SK-N-SH treated with all-trans-retinoic acid at 6 μM for 48 hours (cell line): Measurements from ENCODE around the gene FITM1.

Experiments used
- ATAC-seq: fragments of 200-7000 bp; cut with Tn5 transposase; 3 replicates; pipeline ENCODE4 v1.9.1; 2020; ENCODE audit warnings: mild to moderate bottlenecking, moderate library complexity
- ARNTL ChIP-seq: fragments of 450-650 bp; formaldehyde crosslinking; IDR thresholded peaks from 2 replicates; pipeline ENCODE4 v1.5.0; 2020; ENCODE audit warnings: low read depth, mild to moderate bottlenecking, moderate library complexity, borderline replicate concordance
- BACH2 ChIP-seq: fragments of 250-450 bp; sonication (Bioruptor Pico); IDR thresholded peaks from 2 replicates; pipeline ENCODE4 v1.9.0; 2021; ENCODE audit warnings: mild to moderate bottlenecking, borderline replicate concordance
- CSDC2 ChIP-seq: fragments of 250-450 bp; sonication (Bioruptor Pico); IDR thresholded peaks from 2 replicates; pipeline ENCODE4 v1.5.0; 2020; ENCODE audit warnings: mild to moderate bottlenecking, moderate library complexity
- ESRRG ChIP-seq: fragments of 250-450 bp; sonication (Bioruptor Pico); IDR thresholded peaks from 2 replicates; pipeline ENCODE4 v1.6.1; 2021; ENCODE audit warnings: mild to moderate bottlenecking
- GLIS3 ChIP-seq: fragments of 250-450 bp; sonication (Bioruptor Pico); IDR thresholded peaks from 2 replicates; pipeline ENCODE4 v1.5.0; 2020; ENCODE audit warnings: mild to moderate bottlenecking, moderate library complexity
- ISL1 ChIP-seq: fragments of 250-450 bp; sonication (Bioruptor Pico); IDR thresholded peaks from 2 replicates; pipeline ENCODE4 v2.1.2; 2022; ENCODE audit warnings: mild to moderate bottlenecking, moderate library complexity
- OSR1 ChIP-seq: fragments of 250-450 bp; sonication (Bioruptor Pico); IDR thresholded peaks from 2 replicates; pipeline ENCODE4 v1.8.0; 2022; ENCODE audit warnings: moderate library complexity, mild to moderate bottlenecking, inconsistent platforms
- PPARA ChIP-seq: fragments of 250-450 bp; sonication (Bioruptor Pico); IDR thresholded peaks from 2 replicates; pipeline ENCODE4 v1.5.0; 2020; ENCODE audit warnings: mild to moderate bottlenecking, borderline replicate concordance
- RARB ChIP-seq: fragments of 250-450 bp; sonication (Bioruptor Pico); IDR thresholded peaks from 2 replicates; pipeline ENCODE4 v1.8.0; 2021; ENCODE audit warnings: mild to moderate bottlenecking, moderate library complexity
- SNAI2 ChIP-seq: fragments of 250-450 bp; sonication (Bioruptor Pico); IDR thresholded peaks from 2 replicates; pipeline ENCODE4 v1.5.0; 2020; ENCODE audit warnings: mild to moderate bottlenecking, moderate library complexity
- TCF4 ChIP-seq: fragments of 250-450 bp; sonication (Bioruptor Pico); IDR thresholded peaks from 2 replicates; pipeline ENCODE4 v1.8.0; 2021; ENCODE audit warnings: mild to moderate bottlenecking, moderate library complexity, borderline replicate concordance
- TOX ChIP-seq: fragments of 250-450 bp; sonication (Bioruptor Pico); IDR thresholded peaks from 2 replicates; pipeline ENCODE4 v1.8.0; 2021; ENCODE audit warnings: mild to moderate bottlenecking, moderate library complexity, borderline replicate concordance
- ZFP3 ChIP-seq: fragments of 250-450 bp; sonication (Bioruptor Pico); IDR thresholded peaks from 2 replicates; pipeline ENCODE4 v1.5.0; 2020; ENCODE audit warnings: mild to moderate bottlenecking, moderate library complexity
- ZFP30 ChIP-seq: fragments of 450-650 bp; formaldehyde crosslinking; IDR thresholded peaks from 2 replicates; pipeline ENCODE4 v1.5.0; 2022; ENCODE audit warnings: mild to moderate bottlenecking, moderate library complexity
- ZNF565 ChIP-seq: fragments of 450-650 bp; formaldehyde crosslinking; conservative IDR thresholded peaks from 2 replicates; pipeline ENCODE4 v1.5.0; 2020; ENCODE audit warnings: low read depth, mild to moderate bottlenecking, moderate library complexity
- ZNF70 ChIP-seq: fragments of 450-650 bp; formaldehyde crosslinking; IDR thresholded peaks from 2 replicates; pipeline ENCODE4 v1.5.0; 2020; ENCODE audit warnings: mild to moderate bottlenecking, moderate library complexity
- ZNF8 ChIP-seq: fragments of 450-650 bp; formaldehyde crosslinking; IDR thresholded peaks from 2 replicates; pipeline ENCODE4 v1.5.0; 2020; ENCODE audit warnings: mild to moderate bottlenecking, moderate library complexity
- TF ChIP-seq, protein P1 (sequence below): fragments of 250-450 bp; sonication (Bioruptor Pico); IDR thresholded peaks from 2 replicates; pipeline ENCODE4 v1.5.1; 2021; ENCODE audit warnings: mild to moderate bottlenecking, moderate library complexity
- TF ChIP-seq, protein P2 (sequence below): fragments of 250-450 bp; sonication (Bioruptor Pico); IDR thresholded peaks from 2 replicates; pipeline ENCODE4 v1.5.0; 2020; ENCODE audit warnings: mild to moderate bottlenecking, moderate library complexity
- TF ChIP-seq, protein P3 (sequence below): fragments of 250-450 bp; sonication (Bioruptor Pico); IDR thresholded peaks from 2 replicates; pipeline ENCODE4 v1.8.0; 2021; ENCODE audit warnings: low read depth, mild to moderate bottlenecking, moderate library complexity, borderline replicate concordance
- TF ChIP-seq, protein P4 (sequence below): fragments of 250-450 bp; sonication (Bioruptor Pico); IDR thresholded peaks from 2 replicates; pipeline ENCODE4 v1.5.1; 2020; ENCODE audit warnings: low read depth, mild to moderate bottlenecking, moderate library complexity

FITM1 gene

DNA sequence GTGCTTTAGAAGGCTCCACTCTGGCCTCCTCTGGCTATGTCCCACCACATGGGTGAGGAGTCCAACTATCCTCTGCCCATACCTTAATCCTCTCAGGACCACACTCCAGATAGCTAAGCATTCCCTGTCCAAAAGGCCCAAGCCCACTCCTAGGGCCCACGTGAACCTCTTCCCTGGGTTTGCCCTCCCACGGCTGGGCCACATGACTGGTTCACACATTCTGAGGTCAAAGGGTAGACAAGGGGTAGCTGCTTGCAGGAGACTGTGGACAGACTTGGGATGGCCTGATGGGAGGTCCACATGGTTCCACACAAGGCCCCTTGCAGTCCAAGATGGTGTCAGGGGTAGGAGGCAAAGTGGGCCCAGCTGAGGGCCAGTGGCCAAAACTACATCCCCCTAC, 42.4 kb upstream of the FITM1 start:
- TF ChIP-seq SNAI2 (CRISPR knock-in tag) (no peak), CSDC2 (no peak), ZFP3 (CRISPR knock-in tag) (no peak), ZFP30 (CRISPR knock-in tag) (no peak), TOX (CRISPR knock-in tag) (no peak), GLIS3 (CRISPR knock-in tag) (no peak), OSR1 (CRISPR knock-in tag) (no peak), ISL1 (CRISPR knock-in tag) (no peak), BACH2 (CRISPR knock-in tag) (no peak), PPARA (no peak), RARB (CRISPR knock-in tag) (no peak)
- TF ChIP-seq, protein P1, sequence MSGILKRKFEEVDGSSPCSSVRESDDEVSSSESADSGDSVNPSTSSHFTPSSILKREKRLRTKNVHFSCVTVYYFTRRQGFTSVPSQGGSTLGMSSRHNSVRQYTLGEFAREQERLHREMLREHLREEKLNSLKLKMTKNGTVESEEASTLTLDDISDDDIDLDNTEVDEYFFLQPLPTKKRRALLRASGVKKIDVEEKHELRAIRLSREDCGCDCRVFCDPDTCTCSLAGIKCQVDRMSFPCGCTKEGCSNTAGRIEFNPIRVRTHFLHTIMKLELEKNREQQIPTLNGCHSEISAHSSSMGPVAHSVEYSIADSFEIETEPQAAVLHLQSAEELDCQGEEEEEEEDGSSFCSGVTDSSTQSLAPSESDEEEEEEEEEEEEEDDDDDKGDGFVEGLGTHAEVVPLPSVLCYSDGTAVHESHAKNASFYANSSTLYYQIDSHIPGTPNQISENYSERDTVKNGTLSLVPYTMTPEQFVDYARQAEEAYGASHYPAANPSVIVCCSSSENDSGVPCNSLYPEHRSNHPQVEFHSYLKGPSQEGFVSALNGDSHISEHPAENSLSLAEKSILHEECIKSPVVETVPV, result no peak
- TF ChIP-seq, protein P2, sequence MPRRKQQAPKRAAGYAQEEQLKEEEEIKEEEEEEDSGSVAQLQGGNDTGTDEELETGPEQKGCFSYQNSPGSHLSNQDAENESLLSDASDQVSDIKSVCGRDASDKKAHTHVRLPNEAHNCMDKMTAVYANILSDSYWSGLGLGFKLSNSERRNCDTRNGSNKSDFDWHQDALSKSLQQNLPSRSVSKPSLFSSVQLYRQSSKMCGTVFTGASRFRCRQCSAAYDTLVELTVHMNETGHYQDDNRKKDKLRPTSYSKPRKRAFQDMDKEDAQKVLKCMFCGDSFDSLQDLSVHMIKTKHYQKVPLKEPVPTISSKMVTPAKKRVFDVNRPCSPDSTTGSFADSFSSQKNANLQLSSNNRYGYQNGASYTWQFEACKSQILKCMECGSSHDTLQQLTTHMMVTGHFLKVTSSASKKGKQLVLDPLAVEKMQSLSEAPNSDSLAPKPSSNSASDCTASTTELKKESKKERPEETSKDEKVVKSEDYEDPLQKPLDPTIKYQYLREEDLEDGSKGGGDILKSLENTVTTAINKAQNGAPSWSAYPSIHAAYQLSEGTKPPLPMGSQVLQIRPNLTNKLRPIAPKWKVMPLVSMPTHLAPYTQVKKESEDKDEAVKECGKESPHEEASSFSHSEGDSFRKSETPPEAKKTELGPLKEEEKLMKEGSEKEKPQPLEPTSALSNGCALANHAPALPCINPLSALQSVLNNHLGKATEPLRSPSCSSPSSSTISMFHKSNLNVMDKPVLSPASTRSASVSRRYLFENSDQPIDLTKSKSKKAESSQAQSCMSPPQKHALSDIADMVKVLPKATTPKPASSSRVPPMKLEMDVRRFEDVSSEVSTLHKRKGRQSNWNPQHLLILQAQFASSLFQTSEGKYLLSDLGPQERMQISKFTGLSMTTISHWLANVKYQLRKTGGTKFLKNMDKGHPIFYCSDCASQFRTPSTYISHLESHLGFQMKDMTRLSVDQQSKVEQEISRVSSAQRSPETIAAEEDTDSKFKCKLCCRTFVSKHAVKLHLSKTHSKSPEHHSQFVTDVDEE (CRISPR knock-in tag), result no peak
- TF ChIP-seq, protein P3, sequence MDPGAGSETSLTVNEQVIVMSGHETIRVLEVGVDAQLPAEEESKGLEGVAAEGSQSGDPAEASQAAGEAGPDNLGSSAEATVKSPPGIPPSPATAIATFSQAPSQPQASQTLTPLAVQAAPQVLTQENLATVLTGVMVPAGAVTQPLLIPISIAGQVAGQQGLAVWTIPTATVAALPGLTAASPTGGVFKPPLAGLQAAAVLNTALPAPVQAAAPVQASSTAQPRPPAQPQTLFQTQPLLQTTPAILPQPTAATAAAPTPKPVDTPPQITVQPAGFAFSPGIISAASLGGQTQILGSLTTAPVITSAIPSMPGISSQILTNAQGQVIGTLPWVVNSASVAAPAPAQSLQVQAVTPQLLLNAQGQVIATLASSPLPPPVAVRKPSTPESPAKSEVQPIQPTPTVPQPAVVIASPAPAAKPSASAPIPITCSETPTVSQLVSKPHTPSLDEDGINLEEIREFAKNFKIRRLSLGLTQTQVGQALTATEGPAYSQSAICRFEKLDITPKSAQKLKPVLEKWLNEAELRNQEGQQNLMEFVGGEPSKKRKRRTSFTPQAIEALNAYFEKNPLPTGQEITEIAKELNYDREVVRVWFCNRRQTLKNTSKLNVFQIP (CRISPR knock-in tag), result no peak
- TF ChIP-seq, all 23 proteins: peak for 0
- no peak for ATAC-seq

DNA sequence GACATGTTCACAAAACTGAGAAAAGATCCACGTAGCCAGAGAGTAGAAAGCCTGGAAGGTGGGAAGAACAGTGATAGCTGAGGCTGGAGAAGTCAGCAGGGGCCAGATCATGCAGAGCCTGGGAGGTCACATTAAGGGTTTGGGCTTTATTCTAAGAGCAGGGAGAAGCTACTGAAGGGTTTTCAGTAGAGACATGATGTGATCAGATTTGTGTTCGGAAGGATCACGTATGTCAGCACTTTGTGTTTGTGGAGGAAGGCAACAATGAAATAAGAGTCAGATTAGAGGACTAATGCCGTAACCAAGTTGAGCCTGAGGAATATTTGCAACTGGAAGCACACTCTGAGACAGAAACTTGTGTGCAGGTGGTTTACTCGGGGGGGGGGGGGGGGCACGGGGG, 40.6 kb upstream of the FITM1 start:
- no peak for TF ChIP-seq ISL1 (CRISPR knock-in tag)
- TF ChIP-seq ZFP30 (CRISPR knock-in tag), result no peak
- TF ChIP-seq ZNF70 (CRISPR knock-in tag), result no peak
- no peak for TF ChIP-seq TOX (CRISPR knock-in tag)
- no peak for TF ChIP-seq BACH2 (CRISPR knock-in tag)
- TF ChIP-seq GLIS3 (CRISPR knock-in tag), result no peak
- TF ChIP-seq ZNF565 (CRISPR knock-in tag), result no peak
- TF ChIP-seq, protein P4, sequence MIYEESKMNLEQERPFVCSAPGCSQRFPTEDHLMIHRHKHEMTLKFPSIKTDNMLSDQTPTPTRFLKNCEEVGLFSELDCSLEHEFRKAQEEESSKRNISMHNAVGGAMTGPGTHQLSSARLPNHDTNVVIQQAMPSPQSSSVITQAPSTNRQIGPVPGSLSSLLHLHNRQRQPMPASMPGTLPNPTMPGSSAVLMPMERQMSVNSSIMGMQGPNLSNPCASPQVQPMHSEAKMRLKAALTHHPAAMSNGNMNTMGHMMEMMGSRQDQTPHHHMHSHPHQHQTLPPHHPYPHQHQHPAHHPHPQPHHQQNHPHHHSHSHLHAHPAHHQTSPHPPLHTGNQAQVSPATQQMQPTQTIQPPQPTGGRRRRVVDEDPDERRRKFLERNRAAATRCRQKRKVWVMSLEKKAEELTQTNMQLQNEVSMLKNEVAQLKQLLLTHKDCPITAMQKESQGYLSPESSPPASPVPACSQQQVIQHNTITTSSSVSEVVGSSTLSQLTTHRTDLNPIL (CRISPR knock-in tag), result no peak
- TF ChIP-seq, protein P1, result no peak
- TF ChIP-seq TCF4 (CRISPR knock-in tag), result no peak
- no peak for TF ChIP-seq ARNTL
- TF ChIP-seq CSDC2, result no peak
- TF ChIP-seq OSR1 (CRISPR knock-in tag), result no peak
- no peak for TF ChIP-seq ESRRG (CRISPR knock-in tag)
- no peak for TF ChIP-seq ZNF8
- ATAC-seq, result no peak

DNA sequence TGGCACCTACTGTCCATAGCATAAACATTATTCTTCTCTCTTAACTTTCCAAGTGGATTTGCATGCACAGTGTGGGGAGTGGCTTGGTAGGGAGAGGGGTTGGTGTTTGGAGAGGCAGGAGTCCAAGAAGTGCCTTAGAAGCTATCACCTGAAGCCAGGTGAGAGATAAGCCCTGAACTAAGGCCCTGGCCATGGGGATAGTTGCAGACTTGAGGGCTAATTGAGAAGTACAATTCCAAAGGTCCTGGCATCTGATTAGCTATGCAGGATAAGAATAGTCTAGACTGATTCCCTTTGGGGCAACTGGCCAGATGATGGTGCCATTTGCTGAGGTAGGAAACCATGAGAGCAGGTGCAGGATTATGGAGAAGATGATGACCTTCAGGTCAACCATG, 38.4 kb upstream of the FITM1 start:
- no peak for ATAC-seq

More for the DNA sequence above, 38.4 kb upstream of the FITM1 start:
- TF ChIP-seq BACH2 (CRISPR knock-in tag) (no peak), ZNF565 (CRISPR knock-in tag) (no peak)
